ENCODE results near the gene HMOX1.

The HMOX1 gene

GRCh38 chr22:35367331-35367886 lies 13.5 kb upstream of the HMOX1 start:
- H3K36me3 ChIP-seq (ENCODE audit: control insufficient read depth, insufficient read depth, low read length) = no peaks in the 10 kb centered on the region
- H3K4me1 ChIP-seq (ENCODE audit: control insufficient read depth, insufficient read depth, low read length, poor library complexity, severe bottlenecking) = peaks cover 4% of the 10 kb centered on the region
- H3K9me3 ChIP-seq (ENCODE audit: control insufficient read depth, low read length) = no peaks in the 10 kb centered on the region
- WGBS, 2 experiments (ENCODE audit: insufficient coverage in 2 of 2) = 98 to 99% methylated on average over 9 of the region's 9 CpGs
- H3K4me3 ChIP-seq (ENCODE audit: extremely low read depth, insufficient read depth, low read length, poor library complexity, severe bottlenecking) = no peak overlapping the region
- no peak overlapping the region for H3K27ac ChIP-seq (ENCODE audit: low read depth, low read length, severe bottlenecking)

DNA sequence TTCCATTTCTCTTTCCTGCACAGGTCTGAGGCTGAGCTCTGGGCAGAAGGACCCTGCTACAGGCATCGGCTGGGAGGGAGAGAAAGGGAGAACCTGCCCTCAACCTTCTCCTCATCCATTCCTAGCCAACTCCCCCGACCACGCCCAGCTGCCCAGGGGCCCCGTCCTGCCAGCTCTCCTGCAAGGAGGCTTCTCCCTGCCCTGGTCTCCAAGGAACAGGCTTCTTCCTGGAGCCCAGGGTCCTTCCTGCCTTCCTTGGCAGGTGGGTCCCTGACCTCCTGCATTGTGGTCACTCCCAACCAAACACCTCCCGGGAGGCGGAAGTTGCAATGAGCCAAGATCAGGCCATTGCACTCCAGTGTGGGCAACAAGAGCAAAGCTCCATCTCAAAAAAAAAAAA lies 12.5 kb upstream of the HMOX1 start:
- WGBS, 2 experiments (ENCODE audit: insufficient coverage in 2 of 2) = 79 to 87% methylated on average over 2 to 3 of the region's 6 CpGs
- Histone ChIP-seq H3K4me3 (ENCODE audit: extremely low read depth, insufficient read depth, low read length, poor library complexity, severe bottlenecking) (no peak overlapping the region), H3K27ac (ENCODE audit: low read depth, low read length, severe bottlenecking) (no peak overlapping the region), H3K9me3 (ENCODE audit: control insufficient read depth, low read length) (no peaks in the 10 kb centered on the region), H3K36me3 (ENCODE audit: control insufficient read depth, insufficient read depth, low read length) (no peaks in the 10 kb centered on the region), H3K4me1 (ENCODE audit: control insufficient read depth, insufficient read depth, low read length, poor library complexity, severe bottlenecking) (peaks cover 4% of the 10 kb centered on the region)

GRCh38 chr22:35369996-35370395 lies 10.9 kb upstream of the HMOX1 start:
- Histone ChIP-seq H3K4me3 (ENCODE audit: extremely low read depth, insufficient read depth, low read length, poor library complexity, severe bottlenecking) (no peak overlapping the region), H3K36me3 (ENCODE audit: control insufficient read depth, insufficient read depth, low read length) (no peaks in the 10 kb centered on the region), H3K9me3 (ENCODE audit: control insufficient read depth, low read length) (no peaks in the 10 kb centered on the region), H3K27ac (ENCODE audit: low read depth, low read length, severe bottlenecking) (no peak overlapping the region), H3K4me1 (ENCODE audit: control insufficient read depth, insufficient read depth, low read length, poor library complexity, severe bottlenecking) (peaks cover 4% of the 10 kb centered on the region)
- WGBS, 2 experiments (ENCODE audit: insufficient coverage in 2 of 2) = 72 to 100% methylated on average over 1 to 2 of the region's 2 CpGs

- H3K36me3 ChIP-seq (ENCODE audit: control insufficient read depth, insufficient read depth, low read length) = no peaks in the 10 kb centered on the region
- H3K4me1 ChIP-seq (ENCODE audit: control insufficient read depth, insufficient read depth, low read length, poor library complexity, severe bottlenecking) = peaks cover 17% of the 10 kb centered on the region
- H3K9me3 ChIP-seq (ENCODE audit: control insufficient read depth, low read length) = no peaks in the 10 kb centered on the region
- H3K27ac ChIP-seq (ENCODE audit: low read depth, low read length, severe bottlenecking) = no peak overlapping the region
- 67% methylated on average over 2 to 3 of the region's 6 CpGs for WGBS, 2 experiments (ENCODE audit: insufficient coverage in 2 of 2)
- H3K4me3 ChIP-seq (ENCODE audit: extremely low read depth, insufficient read depth, low read length, poor library complexity, severe bottlenecking) = no peak overlapping the region
Observed at GRCh38 chr22:35373781-35374180, 7.1 kb upstream of the HMOX1 start.

- no peak overlapping the region for H3K4me3 ChIP-seq (ENCODE audit: extremely low read depth, insufficient read depth, low read length, poor library complexity, severe bottlenecking)
- 92 to 100% methylated on average over 2 of the region's 3 CpGs for WGBS, 2 experiments (ENCODE audit: insufficient coverage in 2 of 2)
- peaks cover 24% of the 10 kb centered on the region for H3K4me1 ChIP-seq (ENCODE audit: control insufficient read depth, insufficient read depth, low read length, poor library complexity, severe bottlenecking)
- no peaks in the 10 kb centered on the region for H3K36me3 ChIP-seq (ENCODE audit: control insufficient read depth, insufficient read depth, low read length)
- H3K9me3 ChIP-seq (ENCODE audit: control insufficient read depth, low read length) = no peaks in the 10 kb centered on the region
- H3K27ac ChIP-seq (ENCODE audit: low read depth, low read length, severe bottlenecking) = no peak overlapping the region
Observed at GRCh38 chr22:35375031-35375430, 5.9 kb upstream of the HMOX1 start.

DNA sequence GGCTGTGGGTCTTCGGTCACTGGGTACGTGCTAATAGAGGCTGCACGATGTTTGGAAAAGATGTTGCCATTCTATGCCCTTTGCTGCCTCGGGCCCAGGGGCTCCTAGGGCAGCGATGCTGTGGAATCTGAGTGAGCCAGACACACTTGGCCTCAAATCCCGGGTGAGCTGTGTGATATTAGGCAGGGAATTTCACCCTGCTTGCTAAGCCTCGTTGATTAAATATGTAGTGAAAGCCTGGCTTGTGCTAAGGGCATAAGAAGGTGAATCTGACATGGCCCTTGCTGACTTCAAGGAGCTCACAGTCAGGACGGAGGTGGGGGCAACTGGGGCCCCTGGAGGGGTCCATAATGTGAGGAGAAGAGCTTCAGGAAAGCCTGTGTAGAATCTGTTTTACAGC lies 5.4 kb upstream of the HMOX1 start:
- no peak overlapping the region for H3K27ac ChIP-seq (ENCODE audit: low read depth, low read length, severe bottlenecking)
- H3K4me3 ChIP-seq (ENCODE audit: extremely low read depth, insufficient read depth, low read length, poor library complexity, severe bottlenecking) = no peak overlapping the region
- no peaks in the 10 kb centered on the region for H3K36me3 ChIP-seq (ENCODE audit: control insufficient read depth, insufficient read depth, low read length)
- WGBS, 2 experiments (ENCODE audit: insufficient coverage in 2 of 2) = 91 to 92% methylated on average over 8 of the region's 8 CpGs
- H3K4me1 ChIP-seq (ENCODE audit: control insufficient read depth, insufficient read depth, low read length, poor library complexity, severe bottlenecking) = peaks cover 29% of the 10 kb centered on the region
- H3K9me3 ChIP-seq (ENCODE audit: control insufficient read depth, low read length) = no peaks in the 10 kb centered on the region

GRCh38 chr22:35376728-35377472 lies 4.0 kb upstream of the HMOX1 start:
- Histone ChIP-seq H3K27ac (ENCODE audit: low read depth, low read length, severe bottlenecking) (peak overlapping the region; percentile 88), H3K4me1 (ENCODE audit: control insufficient read depth, insufficient read depth, low read length, poor library complexity, severe bottlenecking) (peaks cover 30% of the 10 kb centered on the region), H3K36me3 (ENCODE audit: control insufficient read depth, insufficient read depth, low read length) (no peaks in the 10 kb centered on the region), H3K4me3 (ENCODE audit: extremely low read depth, insufficient read depth, low read length, poor library complexity, severe bottlenecking) (no peak overlapping the region), H3K9me3 (ENCODE audit: control insufficient read depth, low read length) (no peaks in the 10 kb centered on the region)
- WGBS, 2 experiments (ENCODE audit: insufficient coverage in 2 of 2) = 8 to 11% methylated on average over 10 to 11 of the region's 17 CpGs

DNA sequence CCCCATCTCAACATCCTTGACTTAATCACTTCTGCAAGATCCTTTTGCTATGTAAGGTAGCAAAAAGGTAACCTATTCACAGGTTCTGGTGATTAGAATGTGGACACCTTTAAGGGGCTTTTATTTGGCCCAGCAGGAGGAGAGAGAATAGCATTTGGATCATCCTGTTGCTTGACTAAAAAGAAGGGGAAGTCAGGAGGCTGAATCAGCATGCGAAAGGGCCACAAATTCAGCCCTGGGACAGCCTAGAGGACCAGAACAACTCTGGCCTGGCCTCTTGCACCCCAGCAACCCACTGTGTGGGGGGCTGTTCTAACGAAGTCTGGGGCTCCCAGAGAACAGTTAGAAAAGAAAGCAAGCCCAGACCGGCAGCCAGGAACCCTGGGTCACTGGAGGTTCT lies 3.2 kb upstream of the HMOX1 start:
- Histone ChIP-seq H3K27ac (ENCODE audit: low read depth, low read length, severe bottlenecking) (peak overlapping the region; percentile 13), H3K4me3 (ENCODE audit: extremely low read depth, insufficient read depth, low read length, poor library complexity, severe bottlenecking) (no peak overlapping the region), H3K36me3 (ENCODE audit: control insufficient read depth, insufficient read depth, low read length) (no peaks in the 10 kb centered on the region), H3K9me3 (ENCODE audit: control insufficient read depth, low read length) (no peaks in the 10 kb centered on the region), H3K4me1 (ENCODE audit: control insufficient read depth, insufficient read depth, low read length, poor library complexity, severe bottlenecking) (peaks cover 26% of the 10 kb centered on the region)
- 50 to 67% methylated on average over 3 of the region's 3 CpGs for WGBS, 2 experiments (ENCODE audit: insufficient coverage in 2 of 2)

DNA sequence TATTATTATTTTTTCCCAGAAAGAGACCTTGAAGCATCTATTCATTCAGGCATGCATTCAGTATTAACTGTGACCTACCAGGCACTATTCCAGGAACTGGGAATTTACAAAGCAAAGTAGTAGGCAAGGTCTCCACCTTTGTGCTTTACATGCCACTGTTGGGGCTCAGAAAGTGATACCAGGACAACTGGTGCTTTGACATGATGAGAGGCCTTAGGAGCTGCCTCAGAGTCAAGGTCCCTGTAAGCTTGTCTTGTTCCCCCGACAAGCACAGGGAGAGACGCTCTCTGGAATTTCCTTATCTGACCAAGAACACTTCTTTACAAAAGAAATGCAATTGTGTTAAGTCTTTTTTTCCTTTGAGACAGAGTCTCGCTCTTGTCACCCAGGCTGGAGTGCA lies 2.3 kb upstream of the HMOX1 start:
- Histone ChIP-seq H3K9me3 (ENCODE audit: control insufficient read depth, low read length) (no peaks in the 10 kb centered on the region), H3K4me1 (ENCODE audit: control insufficient read depth, insufficient read depth, low read length, poor library complexity, severe bottlenecking) (peaks cover 26% of the 10 kb centered on the region), H3K36me3 (ENCODE audit: control insufficient read depth, insufficient read depth, low read length) (no peaks in the 10 kb centered on the region), H3K4me3 (ENCODE audit: extremely low read depth, insufficient read depth, low read length, poor library complexity, severe bottlenecking) (no peak overlapping the region), H3K27ac (ENCODE audit: low read depth, low read length, severe bottlenecking) (no peak overlapping the region)
- WGBS, 2 experiments (ENCODE audit: insufficient coverage in 2 of 2) = 75 to 100% methylated on average over 1 to 3 of the region's 3 CpGs

DNA sequence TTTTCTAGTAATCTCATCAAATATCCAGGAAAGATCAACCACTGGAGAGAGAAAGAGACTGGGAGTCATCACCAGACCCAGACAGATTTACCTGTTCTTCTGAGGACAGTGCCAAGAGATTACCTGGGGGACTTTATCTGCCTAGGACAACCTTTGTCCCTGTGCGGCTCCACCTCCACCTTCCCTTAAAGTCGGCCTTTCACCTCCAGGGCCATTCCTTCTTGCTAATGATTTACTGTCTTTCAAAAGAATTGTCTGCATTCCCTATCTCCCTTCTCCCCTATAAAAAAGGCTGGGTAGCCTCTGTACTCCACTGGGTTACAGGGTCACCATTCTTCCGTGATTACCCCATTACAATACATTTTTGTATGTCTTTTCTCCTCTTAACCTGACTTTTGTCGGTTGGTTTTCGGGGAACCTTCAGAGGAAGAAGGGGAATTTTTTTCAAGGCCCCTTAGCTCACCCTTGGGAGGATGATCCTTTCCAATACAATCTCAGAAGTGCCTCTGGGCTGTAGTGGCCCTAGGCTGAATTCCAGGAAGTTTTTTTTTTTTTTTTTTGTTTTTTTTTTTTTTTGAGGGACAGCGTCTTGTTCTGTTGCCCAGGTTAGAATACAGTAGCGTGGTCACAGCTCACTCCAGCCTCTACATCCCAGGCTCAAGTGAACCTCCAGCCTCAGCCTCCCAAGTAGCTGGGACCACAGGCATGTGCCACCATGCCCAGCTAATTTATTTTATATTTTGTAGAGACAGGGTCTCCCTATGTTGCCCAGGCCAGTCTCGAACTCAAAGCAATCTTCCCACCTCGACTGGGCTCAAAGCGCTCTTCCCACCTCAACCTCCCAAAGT lies 1.5 kb upstream of the HMOX1 start:
- 81 to 86% methylated on average over 6 to 8 of the region's 10 CpGs for WGBS, 2 experiments (ENCODE audit: insufficient coverage in 2 of 2)
- no peak overlapping the region for H3K4me3 ChIP-seq (ENCODE audit: extremely low read depth, insufficient read depth, low read length, poor library complexity, severe bottlenecking)
- peaks cover 26% of the 10 kb centered on the region for H3K4me1 ChIP-seq (ENCODE audit: control insufficient read depth, insufficient read depth, low read length, poor library complexity, severe bottlenecking)
- H3K27ac ChIP-seq (ENCODE audit: low read depth, low read length, severe bottlenecking) = no peak overlapping the region
- H3K9me3 ChIP-seq (ENCODE audit: control insufficient read depth, low read length) = no peaks in the 10 kb centered on the region
- no peaks in the 10 kb centered on the region for H3K36me3 ChIP-seq (ENCODE audit: control insufficient read depth, insufficient read depth, low read length)

All from mesodermal cell (in vitro differentiated cells).